BE2C (cell line): ENCODE measurements around the gene BRI3BP.

Experiments
- DNase-seq: peaks from one replicate; pipeline ENCODE4 v3.0.0-alpha.2; 2020
- H3K27me3 ChIP-seq: fragments of 250-450 bp; sonication (Bioruptor Pico); 2 replicates; pipeline ENCODE4 v1.5.1; 2020; ENCODE audit warnings: mild to moderate bottlenecking
- H3K36me3 ChIP-seq: fragments of 250-450 bp; sonication (Bioruptor Pico); 2 replicates; pipeline ENCODE4 v1.5.1; 2020; ENCODE audit warnings: mild to moderate bottlenecking
- H3K4me1 ChIP-seq: fragments of 250-450 bp; sonication (Bioruptor Pico); 2 replicates; pipeline ENCODE4 v1.5.1; 2020
- H3K4me3 ChIP-seq: 2 replicates; pipeline ENCODE4 v1.5.1; 2011; ENCODE audit warnings: low read depth, low read length
- H3K9me3 ChIP-seq: fragments of 250-450 bp; sonication (Bioruptor Pico); 2 replicates; pipeline ENCODE4 v1.5.1; 2020
- CTCF ChIP-seq: IDR thresholded peaks from 2 replicates; pipeline ENCODE4 v1.5.1; 2012; ENCODE audit warnings: mild to moderate bottlenecking, low read depth, low read length

Gene BRI3BP

DNA sequence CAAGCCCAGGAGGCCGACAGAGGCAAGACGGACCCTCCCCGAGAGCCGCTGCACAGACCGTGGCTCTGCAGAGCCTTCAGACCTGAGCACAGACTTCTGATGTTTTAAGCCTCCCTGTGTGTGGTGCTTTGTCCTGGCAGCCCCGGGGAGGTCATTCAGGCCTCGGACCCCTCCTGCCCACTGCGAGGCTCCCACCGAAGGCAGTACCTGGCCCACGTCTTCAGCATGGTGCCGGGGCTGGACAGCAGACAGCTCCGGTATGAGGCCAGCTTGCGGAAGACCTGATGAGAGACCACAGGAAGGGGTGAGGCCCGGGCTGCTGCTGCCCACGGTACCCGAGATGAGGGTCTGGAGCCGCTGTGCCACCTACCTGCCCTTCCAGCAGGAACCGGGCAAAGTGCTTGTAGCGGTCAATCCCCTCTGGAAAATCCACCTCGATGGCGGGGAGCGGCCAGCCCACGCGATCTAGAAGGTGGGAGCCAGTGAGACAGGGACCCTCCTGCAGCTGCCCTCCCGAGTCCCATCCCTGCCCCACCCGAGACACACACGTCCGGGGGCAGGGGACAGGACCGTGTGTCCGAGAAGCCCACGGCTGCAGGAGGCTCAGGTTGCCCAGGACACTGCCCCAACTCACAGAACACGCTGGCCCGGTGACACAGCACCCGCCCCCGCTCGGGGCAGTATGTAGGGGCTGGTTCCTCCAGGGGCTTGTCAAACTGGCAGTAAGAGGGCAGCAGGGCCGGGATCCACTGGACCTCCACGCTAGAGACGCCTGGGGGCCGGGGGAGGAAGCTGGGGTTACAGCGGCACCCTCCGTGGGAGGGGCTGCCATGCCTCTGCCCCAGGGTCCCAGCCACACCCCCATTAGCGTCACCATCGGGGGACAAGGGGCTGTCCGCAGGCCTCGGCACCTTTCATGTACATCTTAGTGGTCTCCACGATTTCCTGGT lies 43.4 kb upstream of the BRI3BP start:
- no peak for DNase-seq
- no peak for TF ChIP-seq CTCF

DNA sequence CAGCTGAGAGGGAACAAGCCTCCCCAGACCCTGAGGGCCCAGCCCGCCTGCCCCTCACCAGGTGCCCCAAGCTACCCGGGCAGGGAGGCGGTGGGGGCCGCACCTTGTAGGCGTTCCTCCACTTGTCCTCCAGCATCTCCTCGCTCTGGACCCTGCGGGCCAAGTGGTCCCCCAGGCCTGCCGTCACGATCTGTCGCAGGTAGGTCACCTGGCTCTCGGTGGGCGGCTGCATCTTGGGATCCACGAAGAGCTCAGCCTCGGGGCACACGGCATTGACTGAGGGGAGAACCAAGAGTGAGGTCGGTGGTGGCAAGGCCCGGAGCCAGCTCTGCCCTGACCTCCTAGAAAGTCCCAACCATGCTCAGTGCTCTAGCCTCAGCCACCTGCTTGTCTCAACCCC lies 41.1 kb upstream of the BRI3BP start:
- no peak for TF ChIP-seq CTCF
- no peaks in the 10 kb centered on the region for H3K9me3 ChIP-seq
- H3K36me3 ChIP-seq, result peaks cover 71% of the 10 kb centered on the region
- no peaks in the 10 kb centered on the region for H3K27me3 ChIP-seq
- H3K4me3 ChIP-seq, result no peak overlapping the region
- no peak for DNase-seq
- H3K4me1 ChIP-seq, result no peaks in the 10 kb centered on the region

More for the DNA sequence above, 43.4 kb upstream of the BRI3BP start:
- Histone ChIP-seq H3K27me3 (no peaks in the 10 kb centered on the region), H3K4me3 (no peak overlapping the region), H3K4me1 (no peaks in the 10 kb centered on the region), H3K36me3 (peaks cover 57% of the 10 kb centered on the region), H3K9me3 (no peaks in the 10 kb centered on the region)

DNA sequence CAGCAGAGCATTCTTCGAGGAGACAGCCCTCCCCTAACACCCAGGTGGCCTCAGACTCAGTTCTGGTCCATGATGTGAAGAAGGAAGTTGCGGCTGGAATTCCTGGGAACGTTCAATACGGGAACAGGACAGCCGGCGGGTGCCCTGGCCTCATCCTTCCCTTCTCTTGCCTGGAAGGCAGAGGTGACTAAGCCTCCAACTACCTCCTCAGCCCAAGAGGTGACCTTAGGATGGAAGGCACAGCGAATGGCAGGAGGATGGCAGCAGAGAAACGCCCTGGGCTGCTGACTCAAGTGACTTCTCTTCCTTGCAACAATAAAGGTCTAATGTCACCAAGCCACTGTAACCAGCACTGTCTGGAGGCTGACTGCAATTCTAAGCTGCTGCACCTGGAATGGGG lies 40.6 kb upstream of the BRI3BP start:
- Histone ChIP-seq H3K4me3 (no peak overlapping the region), H3K4me1 (no peaks in the 10 kb centered on the region), H3K36me3 (peaks cover 70% of the 10 kb centered on the region), H3K9me3 (no peaks in the 10 kb centered on the region), H3K27me3 (no peaks in the 10 kb centered on the region)
- DNase-seq, result no peak
- TF ChIP-seq CTCF, result no peak

DNA sequence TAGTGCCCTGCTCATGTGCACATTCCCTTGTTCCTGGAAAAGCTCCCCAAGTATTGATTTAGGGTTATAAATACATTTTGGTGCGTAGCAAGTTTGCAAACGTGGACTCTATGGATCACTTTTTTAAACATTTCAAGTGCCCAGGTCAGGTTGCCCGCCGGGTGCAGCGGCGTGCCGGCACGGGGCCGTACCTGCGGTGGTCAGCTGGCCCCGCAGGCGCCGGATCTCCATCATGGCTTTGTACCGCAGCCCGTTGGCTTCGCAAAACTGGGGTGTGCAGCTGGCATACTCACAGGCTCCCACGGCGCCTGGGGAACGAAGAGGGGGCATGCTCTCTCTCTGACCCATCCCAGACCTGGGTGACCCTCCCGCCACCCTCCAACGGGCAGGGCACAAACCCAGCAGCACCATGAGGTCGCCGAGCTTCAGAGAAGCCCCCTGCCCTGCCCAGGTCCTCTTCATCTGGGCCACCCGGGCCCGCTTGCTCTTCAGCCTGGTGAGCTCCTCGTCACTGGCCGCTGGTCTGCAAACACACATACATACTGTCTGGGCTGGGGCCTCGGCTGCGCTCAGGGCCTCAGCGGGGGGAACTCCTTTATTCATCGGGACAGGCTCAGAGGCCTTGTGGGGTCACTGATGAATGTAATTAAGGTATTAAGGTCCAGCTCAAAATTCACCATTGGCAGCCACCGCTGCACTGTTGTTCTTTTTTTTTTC lies 39.6 kb upstream of the BRI3BP start:
- Histone ChIP-seq H3K9me3 (no peaks in the 10 kb centered on the region), H3K27me3 (no peaks in the 10 kb centered on the region), H3K4me1 (no peaks in the 10 kb centered on the region), H3K36me3 (peaks cover 71% of the 10 kb centered on the region), H3K4me3 (no peak overlapping the region)
- TF ChIP-seq CTCF, result no peak
- DNase-seq, result no peak

DNA sequence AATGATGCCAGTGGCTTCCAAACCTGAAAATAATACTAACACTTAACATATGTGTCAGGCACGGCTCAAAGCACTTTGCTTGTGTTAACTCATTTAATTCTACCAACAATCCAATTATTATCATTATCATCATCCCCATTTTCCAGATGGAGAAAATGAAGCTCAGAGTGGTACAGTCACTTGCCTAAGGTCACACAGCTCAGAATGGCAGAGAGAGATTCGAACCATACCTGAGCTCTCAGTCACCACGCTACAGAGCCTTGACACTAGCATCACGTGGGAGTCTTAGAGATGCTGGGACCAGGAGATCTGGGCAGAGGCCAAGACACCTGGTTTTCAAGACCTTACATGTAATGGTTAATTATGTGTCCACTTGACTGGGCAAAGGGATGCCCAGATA lies 38.7 kb upstream of the BRI3BP start:
- TF ChIP-seq CTCF, result no peak
- H3K27me3 ChIP-seq, result no peaks in the 10 kb centered on the region
- H3K9me3 ChIP-seq, result no peaks in the 10 kb centered on the region
- no peaks in the 10 kb centered on the region for H3K4me1 ChIP-seq
- H3K4me3 ChIP-seq, result no peak overlapping the region
- DNase-seq, result no peak
- peaks cover 69% of the 10 kb centered on the region for H3K36me3 ChIP-seq

DNA sequence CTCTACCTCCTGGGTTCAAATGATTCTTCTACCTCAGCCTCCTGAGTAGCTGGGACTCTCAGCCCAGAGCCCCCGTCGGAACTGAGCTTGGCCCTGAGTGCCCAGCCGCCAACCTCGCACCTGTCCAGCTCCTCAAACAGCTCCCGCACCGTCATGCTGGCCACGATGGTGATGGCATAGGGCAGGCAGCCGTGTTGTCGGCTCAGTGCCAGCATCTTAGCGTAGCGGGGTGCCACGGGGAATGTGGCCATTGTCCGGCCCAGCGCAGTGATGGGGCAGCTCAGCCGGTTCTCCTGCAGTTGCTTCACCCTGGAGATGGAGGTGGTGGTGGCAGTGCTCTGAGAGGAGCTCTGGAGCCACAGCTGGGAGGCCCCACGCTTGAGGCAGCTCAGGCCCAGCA lies 36.9 kb upstream of the BRI3BP start:
- Histone ChIP-seq H3K27me3 (no peaks in the 10 kb centered on the region), H3K36me3 (peaks cover 72% of the 10 kb centered on the region), H3K4me1 (no peaks in the 10 kb centered on the region), H3K9me3 (no peaks in the 10 kb centered on the region), H3K4me3 (no peak overlapping the region)
- no peak for DNase-seq
- TF ChIP-seq CTCF, result no peak
